Uterus (tissue), 2 donors: ENCODE data around the gene IDH2.

ENCODE experiments used
- CTCF ChIP-seq, 4 experiments: fragments of 200-600 bp in 2 of 4; fragments of 450-650 bp in 2 of 4; sonication (generic) in 2 of 4; IDR thresholded peaks; one replicate each; pipeline ENCODE4 v1.5.1; 2016 to 2019; ENCODE audit warnings: antibody characterized with exemption in 4 of 4, mild to moderate bottlenecking in 2 of 4, moderate library complexity in 1 of 4
- POLR2A ChIP-seq, 2 donors: fragments of 450-650 bp; IDR thresholded peaks; one replicate each; pipeline ENCODE4 v1.6.1; 2016; ENCODE audit warnings: antibody characterized with exemption in 2 of 2, mild to moderate bottlenecking in 1 of 2, moderate library complexity in 1 of 2

GRCh38 chr15:90067181-90067952 is 34.9 kb downstream of the IDH2 start:
- no peak for TF ChIP-seq CTCF (IDR thresholded peaks at IDR 0.05)
- no peak for TF ChIP-seq POLR2A (IDR thresholded peaks at IDR 0.05)
